Measurements from ENCODE around the gene CEACAM3. TPM values are rescaled to one million over a fixed set of nuclear protein-coding genes. Genes with fewer than 3 reads are reported as not detected.

The CEACAM3 gene
- total RNA-seq, 2 experiments from 2014 or later = not detected

DNA sequence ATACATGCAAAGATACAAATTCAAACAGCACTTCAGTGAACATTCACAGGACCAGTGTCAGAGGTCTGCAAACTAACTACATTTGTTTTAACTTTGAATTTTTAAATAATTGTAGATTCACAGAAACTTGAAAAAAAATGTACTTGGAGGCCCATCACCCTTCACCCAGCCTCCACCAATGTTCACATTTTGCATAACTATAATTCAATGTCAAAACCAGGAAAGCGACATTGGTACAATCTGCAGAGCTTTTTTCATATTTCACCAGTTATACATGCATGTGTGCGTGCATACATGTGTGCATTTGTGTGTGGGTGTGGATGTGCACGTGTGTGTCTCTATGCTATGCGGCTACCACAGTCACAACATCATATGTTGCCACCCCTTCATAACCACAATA, 18.9 kb downstream of the CEACAM3 start:
- no peak overlapping the region for H3K27ac Mint-ChIP-seq
- Histone ChIP-seq H3K9me3 (ENCODE audit: control insufficient read depth in 1 of 2, insufficient read depth in 1 of 2, low read length in 2 of 2) (no peaks in the 10 kb centered on the region), H3K27me3 (ENCODE audit: control insufficient read depth in 1 of 2, insufficient read depth in 2 of 2, low read length in 2 of 2) (peaks cover 0 to 4% of the 10 kb centered on the region in 2 experiments), H3K36me3 (ENCODE audit: insufficient read depth, low read length) (no peaks in the 10 kb centered on the region), H3K27ac (ENCODE audit: low read depth in 1 of 2, low read length in 2 of 2) (no peak overlapping the region), H3K4me1 (ENCODE audit: insufficient read depth, low read length) (peaks cover 10% of the 10 kb centered on the region), H3K4me3 (ENCODE audit: low read length) (no peak overlapping the region)
- no peak for ATAC-seq (ENCODE audit: poor library complexity)
- peaks cover 12% of the 10 kb centered on the region for H3K4me1 Mint-ChIP-seq (ENCODE audit: low read depth)
- H3K27me3 Mint-ChIP-seq = peaks cover 5% of the 10 kb centered on the region
- POLR2A ChIA-PET = no interaction called here
- H3K9me3 Mint-ChIP-seq = no peaks in the 10 kb centered on the region
- no peaks in the 10 kb centered on the region for H3K36me3 Mint-ChIP-seq (ENCODE audit: low read depth)
- no peak for DNase-seq
- CTCF ChIA-PET = no interaction called here
- intact Hi-C loops (cut with DNase I, micrococcal nuclease) = no loop called here
- TF ChIP-seq, protein P1, sequence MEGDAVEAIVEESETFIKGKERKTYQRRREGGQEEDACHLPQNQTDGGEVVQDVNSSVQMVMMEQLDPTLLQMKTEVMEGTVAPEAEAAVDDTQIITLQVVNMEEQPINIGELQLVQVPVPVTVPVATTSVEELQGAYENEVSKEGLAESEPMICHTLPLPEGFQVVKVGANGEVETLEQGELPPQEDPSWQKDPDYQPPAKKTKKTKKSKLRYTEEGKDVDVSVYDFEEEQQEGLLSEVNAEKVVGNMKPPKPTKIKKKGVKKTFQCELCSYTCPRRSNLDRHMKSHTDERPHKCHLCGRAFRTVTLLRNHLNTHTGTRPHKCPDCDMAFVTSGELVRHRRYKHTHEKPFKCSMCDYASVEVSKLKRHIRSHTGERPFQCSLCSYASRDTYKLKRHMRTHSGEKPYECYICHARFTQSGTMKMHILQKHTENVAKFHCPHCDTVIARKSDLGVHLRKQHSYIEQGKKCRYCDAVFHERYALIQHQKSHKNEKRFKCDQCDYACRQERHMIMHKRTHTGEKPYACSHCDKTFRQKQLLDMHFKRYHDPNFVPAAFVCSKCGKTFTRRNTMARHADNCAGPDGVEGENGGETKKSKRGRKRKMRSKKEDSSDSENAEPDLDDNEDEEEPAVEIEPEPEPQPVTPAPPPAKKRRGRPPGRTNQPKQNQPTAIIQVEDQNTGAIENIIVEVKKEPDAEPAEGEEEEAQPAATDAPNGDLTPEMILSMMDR (IDR thresholded peaks at IDR 0.05) = no peak
- H3K4me3 Mint-ChIP-seq = no peak overlapping the region

DNA sequence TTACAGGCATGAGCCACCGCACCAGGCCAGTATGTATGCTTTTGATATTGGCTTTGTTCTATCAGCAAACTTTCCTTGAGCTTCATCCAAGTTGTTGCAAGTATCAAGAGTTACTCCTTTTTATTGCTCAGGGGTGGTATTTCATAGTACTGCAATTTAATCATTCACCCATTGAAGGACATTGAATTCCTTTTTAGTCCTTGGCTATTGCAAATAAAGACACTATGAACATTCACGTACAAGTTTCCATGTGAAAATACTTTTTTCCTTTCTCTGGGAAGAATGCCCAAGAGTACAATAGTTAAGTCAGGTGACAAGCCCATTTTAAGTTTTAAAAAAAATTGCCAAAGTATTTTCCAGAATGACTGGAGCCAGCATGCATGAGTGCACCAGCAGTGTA, 20.4 kb downstream of the CEACAM3 start:
- H3K9me3 Mint-ChIP-seq = no peaks in the 10 kb centered on the region

DNA sequence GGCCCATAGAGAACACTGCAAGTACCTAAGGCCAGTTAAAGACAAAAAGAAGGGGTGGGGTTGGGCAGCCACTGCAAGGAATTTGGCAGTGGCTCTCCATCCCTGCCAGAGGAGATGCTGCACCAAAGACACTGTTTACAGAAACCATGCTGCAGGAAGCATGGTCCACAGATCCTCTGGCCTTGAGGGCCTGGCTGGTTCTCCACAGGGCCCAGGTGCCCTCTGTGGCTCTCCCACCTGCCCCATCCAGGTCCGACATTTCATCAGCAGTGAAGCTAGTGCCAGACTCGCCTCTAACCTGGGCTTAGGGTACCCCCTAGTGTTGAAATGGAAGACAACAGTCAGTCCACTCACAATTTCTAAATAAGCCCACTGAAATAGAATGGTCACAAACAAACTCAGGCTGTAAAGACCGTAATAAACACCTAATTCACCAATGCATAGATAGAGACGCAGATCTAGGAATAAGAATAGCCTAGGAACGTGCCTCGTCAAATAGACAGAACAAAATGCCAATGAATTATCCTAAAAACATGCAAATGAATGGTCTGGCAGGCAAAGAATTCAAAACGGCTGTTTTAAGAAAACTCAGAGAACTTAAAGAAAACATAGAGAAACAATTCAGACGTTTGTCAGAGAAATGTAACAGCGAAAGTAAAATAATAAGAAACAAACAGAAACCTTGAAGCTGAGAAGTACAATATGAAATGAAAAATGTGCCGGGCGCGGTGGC, 24.8 kb downstream of the CEACAM3 start:
- Histone ChIP-seq H3K4me3 (ENCODE audit: low read length) (no peak overlapping the region), H3K27me3 (ENCODE audit: control insufficient read depth in 1 of 2, insufficient read depth in 2 of 2, low read length in 2 of 2) (peaks cover 0 to 2% of the 10 kb centered on the region in 2 experiments), H3K9me3 (ENCODE audit: control insufficient read depth in 1 of 2, insufficient read depth in 1 of 2, low read length in 2 of 2) (no peaks in the 10 kb centered on the region), H3K27ac (ENCODE audit: low read depth in 1 of 2, low read length in 2 of 2) (no peak overlapping the region), H3K4me1 (ENCODE audit: insufficient read depth, low read length) (peaks cover 2% of the 10 kb centered on the region), H3K36me3 (ENCODE audit: insufficient read depth, low read length) (no peaks in the 10 kb centered on the region)
- POLR2A ChIA-PET = interaction anchor here (1.0 kb wide), 2 partner anchors 26 to 28 kb away, joined by 3 to 6 read pairs; no protein-coding TSS in a partner anchor
- Mint-ChIP-seq H3K4me3 (no peak overlapping the region), H3K9me3 (no peaks in the 10 kb centered on the region), H3K36me3 (ENCODE audit: low read depth) (no peaks in the 10 kb centered on the region), H3K27ac (no peak overlapping the region), H3K27me3 (peaks cover 25% of the 10 kb centered on the region), H3K4me1 (ENCODE audit: low read depth) (no peaks in the 10 kb centered on the region)
- ATAC-seq (ENCODE audit: poor library complexity) (peak; percentile 81), DNase-seq (peak in 13 of 14 experiments; percentile 7 to 76 (median 21))
- intact Hi-C loops (cut with DNase I, micrococcal nuclease) = loop anchor here (1.0 to 2.0 kb wide), 3 partner anchors 24 to 68 kb away; partner anchors contain the start of gene CEACAM3 (in 1 of the 2)
- TF ChIP-seq, protein P1 (IDR thresholded peaks at IDR 0.05) = peak; percentile 66
- CTCF ChIA-PET = interaction anchor here (0.9 to 2.0 kb wide), 6 partner anchors 22 to 179 kb away, joined by 3 to 22 read pairs (median 4); no protein-coding TSS in a partner anchor

More for the DNA sequence above, 20.4 kb downstream of the CEACAM3 start:
- CTCF ChIA-PET = no interaction called here
- POLR2A ChIA-PET = no interaction called here
- Histone ChIP-seq H3K4me1 (ENCODE audit: insufficient read depth, low read length) (peaks cover 4% of the 10 kb centered on the region), H3K27ac (ENCODE audit: low read depth in 1 of 2, low read length in 2 of 2) (no peak overlapping the region), H3K9me3 (ENCODE audit: control insufficient read depth in 1 of 2, insufficient read depth in 1 of 2, low read length in 2 of 2) (no peaks in the 10 kb centered on the region), H3K4me3 (ENCODE audit: low read length) (no peak overlapping the region), H3K27me3 (ENCODE audit: control insufficient read depth in 1 of 2, insufficient read depth in 2 of 2, low read length in 2 of 2) (no peaks in the 10 kb centered on the region), H3K36me3 (ENCODE audit: insufficient read depth, low read length) (no peaks in the 10 kb centered on the region)
- no peaks in the 10 kb centered on the region for H3K36me3 Mint-ChIP-seq (ENCODE audit: low read depth)
- H3K27ac Mint-ChIP-seq = no peak overlapping the region
- ATAC-seq (ENCODE audit: poor library complexity) (no peak), DNase-seq (no peak)
- TF ChIP-seq, protein P1 (IDR thresholded peaks at IDR 0.05) = no peak
- H3K4me1 Mint-ChIP-seq (ENCODE audit: low read depth) = peaks cover 12% of the 10 kb centered on the region
- intact Hi-C loops (cut with DNase I, micrococcal nuclease) = no loop called here
- H3K4me3 Mint-ChIP-seq = no peak overlapping the region
- H3K27me3 Mint-ChIP-seq = peaks cover 15% of the 10 kb centered on the region
